Measurements from ENCODE around the gene CSNK1G2.

The CSNK1G2 gene

GRCh38 chr19:1923319-1923718 is 17.7 kb upstream of the CSNK1G2 start:
- DNase-seq (ENCODE audit: low read depth), result no peak
- no peak for TF ChIP-seq CTCF (conservative IDR thresholded peaks at IDR 0.05; ENCODE audit: low read depth, low read length)
- H3K4me3 ChIP-seq (ENCODE audit: low read length), result no peak overlapping the region

- no peak for TF ChIP-seq CTCF (conservative IDR thresholded peaks at IDR 0.05; ENCODE audit: low read depth, low read length)
These were observed 16.5 kb upstream of the CSNK1G2 start for GRCh38 chr19:1924320-1924961.

GRCh38 chr19:1925544-1925943 is 15.4 kb upstream of the CSNK1G2 start:
- no peak for DNase-seq (ENCODE audit: low read depth)
- H3K4me3 ChIP-seq (ENCODE audit: low read length), result no peak overlapping the region
- TF ChIP-seq CTCF (conservative IDR thresholded peaks at IDR 0.05; ENCODE audit: low read depth, low read length), result no peak

More at GRCh38 chr19:1924320-1924961, 16.5 kb upstream of the CSNK1G2 start:
- no peak overlapping the region for H3K4me3 ChIP-seq (ENCODE audit: low read length)
- DNase-seq (ENCODE audit: low read depth), result no peak

- H3K4me3 ChIP-seq (ENCODE audit: low read length), result peak overlapping the region; percentile 30
- peak; percentile 84 for TF ChIP-seq CTCF (conservative IDR thresholded peaks at IDR 0.05; ENCODE audit: low read depth, low read length)
- no peak for DNase-seq (ENCODE audit: low read depth)
These were observed 11.8 kb upstream of the CSNK1G2 start for GRCh38 chr19:1929021-1929742.

GRCh38 chr19:1931445-1931844 is 9.5 kb upstream of the CSNK1G2 start:
- H3K4me3 ChIP-seq (ENCODE audit: low read length), result no peak overlapping the region
- TF ChIP-seq CTCF (conservative IDR thresholded peaks at IDR 0.05; ENCODE audit: low read depth, low read length), result no peak

GRCh38 chr19:1932395-1932794 is 8.6 kb upstream of the CSNK1G2 start:
- no peak overlapping the region for H3K4me3 ChIP-seq (ENCODE audit: low read length)
- TF ChIP-seq CTCF (conservative IDR thresholded peaks at IDR 0.05; ENCODE audit: low read depth, low read length), result no peak
- no peak for DNase-seq (ENCODE audit: low read depth)

More at GRCh38 chr19:1931445-1931844, 9.5 kb upstream of the CSNK1G2 start:
- no peak for DNase-seq (ENCODE audit: low read depth)

GRCh38 chr19:1933244-1933643 is 7.7 kb upstream of the CSNK1G2 start:
- no peak for TF ChIP-seq CTCF (conservative IDR thresholded peaks at IDR 0.05; ENCODE audit: low read depth, low read length)
- DNase-seq (ENCODE audit: low read depth), result no peak
- H3K4me3 ChIP-seq (ENCODE audit: low read length), result no peak overlapping the region

Data from retinal pigment epithelial cell (primary cell).